HG03469 (cell line): Measurements from ENCODE around the gene PNMA5.
A peak's percentile ranks its signal among the peaks of the same experiment; 100 is the strongest.

ENCODE experiments used
- ATAC-seq: cut with Tn5 transposase; IDR thresholded peaks from one replicate; pipeline ENCODE4 v1.9.1; 2021; ENCODE audit warnings: mild to moderate bottlenecking, moderate library complexity, moderate number of reproducible peaks; ENCODE audit not compliant: unreplicated experiment

Gene PNMA5

GRCh38 chrX:152959626-152960025 is 34.3 kb downstream of the PNMA5 start:
- ATAC-seq, result no peak

GRCh38 chrX:152958524-152959465 is 35.1 kb downstream of the PNMA5 start:
- peak; percentile 87 for ATAC-seq

GRCh38 chrX:152958047-152958446 is 35.9 kb downstream of the PNMA5 start:
- ATAC-seq, result no peak

GRCh38 chrX:152950786-152951185 is 43.1 kb downstream of the PNMA5 start:
- no peak for ATAC-seq

- no peak for ATAC-seq
These were observed 44.8 kb downstream of the PNMA5 start for GRCh38 chrX:152949114-152949513.

- ATAC-seq, result no peak
These were observed 47.2 kb downstream of the PNMA5 start for GRCh38 chrX:152946681-152947080.

- ATAC-seq, result no peak
These were observed 48.6 kb downstream of the PNMA5 start for GRCh38 chrX:152945021-152945979.

- no peak for ATAC-seq
These were observed 50.1 kb downstream of the PNMA5 start for GRCh38 chrX:152943826-152944225.

- no peak for ATAC-seq
These were observed 51.9 kb downstream of the PNMA5 start for GRCh38 chrX:152942077-152942442.

- peak; percentile 90 for ATAC-seq
These were observed 52.4 kb downstream of the PNMA5 start for GRCh38 chrX:152941328-152942076.
